ENCODE data around the gene POLR3B. TPM values are rescaled to one million over a fixed set of nuclear protein-coding genes. Genes with fewer than 3 reads are reported as not detected.

POLR3B gene
- total RNA-seq, 1 donor from 2014 or later, result 14.2 TPM

GRCh38 chr12:106428384-106428783 is 70.8 kb downstream of the POLR3B start:
- Mint-ChIP-seq H3K36me3 (peaks cover 2% of the 10 kb centered on the region), H3K27me3 (ENCODE audit: low read depth) (no peaks in the 10 kb centered on the region), H3K9me3 (no peaks in the 10 kb centered on the region), H3K27ac (peak overlapping the region; percentile 44), H3K4me3 (no peak overlapping the region), H3K4me1 (peaks cover 15% of the 10 kb centered on the region)
- no peak for TF ChIP-seq CTCF (IDR thresholded peaks at IDR 0.05; ENCODE audit: unreplicated experiment)
- no peak for DNase-seq (ENCODE audit: low spot score in 2 of 2, unreplicated experiment in 2 of 2)

- no peak for DNase-seq (ENCODE audit: low spot score in 2 of 2, unreplicated experiment in 2 of 2)
- no peak overlapping the region for H3K4me3 Mint-ChIP-seq
- H3K9me3 Mint-ChIP-seq, result no peaks in the 10 kb centered on the region
- H3K27ac Mint-ChIP-seq, result no peak overlapping the region
- no peak for TF ChIP-seq CTCF (IDR thresholded peaks at IDR 0.05; ENCODE audit: unreplicated experiment)
- H3K4me1 Mint-ChIP-seq, result peaks cover 15% of the 10 kb centered on the region
- no peaks in the 10 kb centered on the region for H3K27me3 Mint-ChIP-seq (ENCODE audit: low read depth)
- H3K36me3 Mint-ChIP-seq, result peaks cover 1% of the 10 kb centered on the region
Measured at GRCh38 chr12:106429043-106429552, 71.5 kb downstream of the POLR3B start.

- Mint-ChIP-seq H3K36me3 (peaks cover 3% of the 10 kb centered on the region), H3K4me1 (peaks cover 15% of the 10 kb centered on the region), H3K4me3 (no peak overlapping the region), H3K9me3 (no peaks in the 10 kb centered on the region), H3K27ac (peak overlapping the region; percentile 4), H3K27me3 (ENCODE audit: low read depth) (no peaks in the 10 kb centered on the region)
- no peak for TF ChIP-seq CTCF (IDR thresholded peaks at IDR 0.05; ENCODE audit: unreplicated experiment)
- DNase-seq (ENCODE audit: low spot score in 2 of 2, unreplicated experiment in 2 of 2), result no peak
Measured at GRCh38 chr12:106429636-106430035, 72.1 kb downstream of the POLR3B start.

- DNase-seq (ENCODE audit: low spot score in 2 of 2, unreplicated experiment in 2 of 2), result no peak
- H3K9me3 Mint-ChIP-seq, result no peaks in the 10 kb centered on the region
Measured at GRCh38 chr12:106431839-106432411, 74.4 kb downstream of the POLR3B start.

GRCh38 chr12:106433055-106433454 is 75.5 kb downstream of the POLR3B start:
- no peak overlapping the region for H3K27ac Mint-ChIP-seq
- H3K4me3 Mint-ChIP-seq, result no peak overlapping the region
- TF ChIP-seq CTCF (IDR thresholded peaks at IDR 0.05; ENCODE audit: unreplicated experiment), result no peak
- no peak for DNase-seq (ENCODE audit: low spot score in 2 of 2, unreplicated experiment in 2 of 2)
- no peaks in the 10 kb centered on the region for H3K27me3 Mint-ChIP-seq (ENCODE audit: low read depth)
- peaks cover 16% of the 10 kb centered on the region for H3K36me3 Mint-ChIP-seq
- peaks cover 11% of the 10 kb centered on the region for H3K4me1 Mint-ChIP-seq
- no peaks in the 10 kb centered on the region for H3K9me3 Mint-ChIP-seq

More at GRCh38 chr12:106431839-106432411, 74.4 kb downstream of the POLR3B start:
- Mint-ChIP-seq H3K4me3 (no peak overlapping the region), H3K27me3 (ENCODE audit: low read depth) (no peaks in the 10 kb centered on the region), H3K36me3 (peaks cover 11% of the 10 kb centered on the region), H3K27ac (no peak overlapping the region), H3K4me1 (peaks cover 15% of the 10 kb centered on the region)
- no peak for TF ChIP-seq CTCF (IDR thresholded peaks at IDR 0.05; ENCODE audit: unreplicated experiment)
